ENCODE results near the gene AKR1B1.

GRCh38 chr7:134504660-134505164, 45.8 kb upstream of the AKR1B1 start:
- TF ChIP-seq POLR2AphosphoS5 (IDR thresholded peaks at IDR 0.05; ENCODE audit: low read depth, low read length) (no peak), POLR2A (IDR thresholded peaks at IDR 0.05; ENCODE audit: low read depth, low read length) (no peak), TAF1 (IDR thresholded peaks at IDR 0.05; ENCODE audit: low read depth, low read length) (no peak)
